GM19468 (cell line): ENCODE results near the gene GPR89A.
"Not testable (repeated sequence)": the region's sequence is repeated elsewhere in the genome, so short reads cannot be mapped to it uniquely, and the experiment has no call there.

ENCODE experiments used
- ATAC-seq: cut with Tn5 transposase; IDR thresholded peaks from one replicate; pipeline ENCODE4 v1.9.1; 2021; ENCODE audit warnings: mild to moderate bottlenecking, moderate library complexity, moderate number of reproducible peaks; ENCODE audit not compliant: unreplicated experiment; ENCODE audit errors: extremely low read depth

Gene GPR89A

DNA sequence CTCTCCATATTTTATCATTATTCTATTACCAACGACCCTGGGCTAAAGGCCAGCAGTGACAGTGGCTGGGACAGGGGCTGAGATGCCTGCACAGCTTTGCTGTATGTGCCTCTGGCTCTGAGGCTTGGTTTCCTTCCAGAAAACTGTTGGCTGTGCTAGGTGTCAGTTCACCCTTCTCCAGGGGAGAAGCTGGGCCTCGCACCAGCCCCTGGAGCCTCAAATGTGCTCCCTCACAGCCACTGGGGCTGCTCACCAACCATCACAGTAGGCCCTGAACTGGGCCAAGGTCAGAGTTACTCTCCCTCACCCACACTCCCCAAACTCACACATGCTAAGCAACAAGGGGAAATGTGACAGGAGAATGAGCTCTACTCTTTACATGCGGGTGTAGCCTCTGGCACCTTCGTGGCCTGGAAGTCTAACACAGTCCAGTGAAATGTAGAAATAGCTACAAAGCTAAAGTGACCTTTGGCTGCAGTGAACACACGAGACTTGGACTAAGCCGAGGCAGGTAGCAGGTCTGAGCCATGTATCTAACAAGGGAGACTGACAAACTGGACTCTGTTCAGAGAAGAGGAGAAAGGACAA lies 106.8 kb downstream of the GPR89A start:
- no peak for ATAC-seq

DNA sequence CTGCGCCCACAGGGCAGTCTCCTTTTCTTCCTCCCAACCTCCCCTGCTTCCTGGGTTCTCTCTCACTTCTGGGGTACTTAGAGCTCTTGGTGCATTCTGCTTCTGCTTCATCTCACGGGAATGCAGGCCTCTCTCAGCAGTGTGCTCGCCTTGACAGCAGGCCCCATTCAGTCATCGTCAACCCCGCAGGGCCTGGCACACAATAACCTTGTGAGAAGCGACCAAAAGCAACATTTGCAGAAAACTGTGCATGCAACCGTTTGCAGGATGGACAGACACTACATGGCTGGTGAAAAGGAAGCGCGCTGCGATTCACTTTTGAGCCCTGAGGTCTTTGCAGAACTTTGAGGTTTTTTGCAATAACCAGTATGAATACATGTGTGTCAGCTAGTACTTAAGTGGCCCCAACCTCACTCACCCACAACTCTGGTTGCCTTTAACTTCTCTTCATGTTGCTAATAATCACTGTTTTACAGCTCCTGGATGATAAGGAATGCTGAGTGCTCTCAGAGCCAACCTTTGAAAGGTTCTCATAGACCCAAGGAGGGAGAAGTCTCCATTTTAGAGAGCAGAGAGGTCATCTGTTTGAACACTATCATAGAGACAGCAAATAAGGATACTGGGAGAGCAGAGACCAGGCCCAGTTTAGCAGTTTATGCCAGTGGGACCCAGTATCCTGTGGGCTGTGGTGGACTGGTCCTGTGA lies 109.0 kb downstream of the GPR89A start:
- no peak for ATAC-seq

DNA sequence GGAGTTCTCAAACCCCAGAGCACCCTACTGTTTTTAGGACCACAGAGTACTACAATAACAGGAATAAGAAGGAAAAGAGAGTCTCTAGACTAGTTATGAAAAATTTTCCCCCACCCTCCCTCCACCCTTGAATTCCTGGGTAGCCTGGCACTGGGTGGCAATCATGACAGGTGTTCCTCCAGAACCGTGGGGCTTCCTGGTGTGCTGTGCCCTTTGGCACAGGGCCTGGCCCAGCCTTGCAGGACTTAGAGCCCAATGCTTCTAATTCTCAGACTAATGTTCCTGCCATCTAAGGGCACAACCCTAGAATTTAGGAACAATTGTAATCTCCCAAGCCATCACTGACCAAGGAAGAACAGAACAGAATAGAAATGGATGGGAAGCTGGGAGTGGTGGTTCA lies 110.0 kb downstream of the GPR89A start:
- no peak for ATAC-seq

DNA sequence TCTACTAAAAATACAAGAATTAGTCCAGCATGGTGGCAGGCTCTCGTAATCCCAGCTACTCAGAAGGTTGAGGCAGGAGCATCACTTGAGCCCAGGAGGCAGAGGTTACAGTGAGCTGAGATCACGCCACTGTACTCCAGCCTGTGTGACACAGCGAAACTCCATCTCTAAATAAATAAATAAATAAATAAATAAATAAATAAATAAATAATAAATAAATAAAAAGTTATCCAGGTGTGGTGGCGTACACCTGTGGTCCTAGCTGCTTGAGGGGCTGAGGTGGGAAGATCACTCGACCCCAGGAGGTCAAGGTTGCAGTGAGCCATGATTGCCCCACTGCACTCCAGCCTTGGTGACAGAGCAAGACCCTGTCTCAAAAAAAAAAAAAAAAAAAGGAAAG lies 110.7 kb downstream of the GPR89A start:
- not testable (repeated sequence) for ATAC-seq

DNA sequence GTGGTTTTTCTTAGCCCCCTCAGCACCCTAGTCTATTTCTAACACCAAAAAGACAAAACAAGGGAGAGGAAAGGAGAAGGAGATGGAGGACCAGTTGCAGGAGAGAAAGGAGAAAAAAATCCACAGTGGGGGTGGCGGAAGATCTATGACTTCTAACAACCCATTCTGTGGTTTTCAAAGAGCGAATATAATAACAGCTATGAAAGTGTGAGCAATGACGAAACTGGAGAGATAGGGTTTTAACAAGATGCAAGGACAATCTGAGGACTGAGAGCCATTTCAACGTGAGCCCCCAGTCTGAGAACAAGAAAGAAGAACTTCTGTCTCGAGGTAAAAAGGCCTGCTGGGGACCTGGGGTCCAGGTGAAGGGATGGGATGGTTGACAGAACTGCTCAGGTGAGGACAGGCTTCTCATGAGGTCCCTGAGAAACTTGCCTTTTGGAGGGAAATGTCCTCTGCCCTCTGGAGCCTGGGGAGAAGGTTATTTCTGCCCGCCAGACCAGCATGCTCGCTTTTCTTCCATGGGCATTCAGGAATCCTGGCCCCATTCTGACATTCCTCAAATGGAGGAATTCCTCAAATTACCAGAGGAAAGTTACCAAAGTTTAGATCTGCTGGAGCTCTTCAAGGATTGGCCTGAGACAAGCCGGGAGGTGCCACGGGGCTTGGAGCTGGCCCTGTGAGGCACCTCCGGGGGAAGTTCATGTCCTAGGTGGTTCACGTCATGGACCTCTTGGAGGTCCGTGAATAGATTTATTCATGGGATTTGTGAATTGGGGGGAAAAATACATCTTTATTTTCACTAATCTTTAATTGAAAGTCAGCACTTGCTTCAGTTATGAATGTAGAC lies 111.7 kb downstream of the GPR89A start, which contains the start of gene CD160:
CD160 (plus strand) TSS at position 270 of the 850 bp plus-strand sequence. CDS start 8,829 bp downstream, outside the sequence.
- ATAC-seq, result no peak
